CD14-positive monocyte (primary cell): Measurements from ENCODE around the gene RNF213. TPM values are rescaled to one million over a fixed set of nuclear protein-coding genes. Genes with fewer than 3 reads are reported as not detected.

Source experiments
- DNase-seq, 3 donors: peaks; one replicate each; pipeline ENCODE4 v3.0.0-alpha.2; 2011 to 2022
- H2AFZ ChIP-seq: 2 replicates; pipeline ENCODE4 v1.6.0; 2012; ENCODE audit warnings: mild to moderate bottlenecking, low read depth, low read length, inconsistent platforms; ENCODE audit not compliant: insufficient read depth, poor library complexity, severe bottlenecking
- H3K27ac ChIP-seq, 2 donors: 1 replicate in 1 of 2; 2 replicates in 1 of 2; pipeline ENCODE4 v1.5.1; 2012 to 2013; ENCODE audit warnings: low read length in 2 of 2, control low read depth in 1 of 2, inconsistent platforms in 1 of 2, low read depth in 1 of 2, mild to moderate bottlenecking in 1 of 2
- H3K27me3 ChIP-seq, 2 donors: one replicate each; pipeline versions ENCODE4 v1.6.0 to v1.6.1; 2011 to 2013; ENCODE audit warnings: low read length in 2 of 2; ENCODE audit not compliant: control insufficient read depth in 2 of 2, insufficient read depth in 2 of 2
- H3K36me3 ChIP-seq, 2 donors: replicated peaks in 1 of 2; 1 replicate in 1 of 2; 2 replicates in 1 of 2; pipeline versions ENCODE4 v1.5.1 to v1.6.1; 2012 to 2013; ENCODE audit warnings: low read length in 2 of 2, control low read depth in 1 of 2, inconsistent platforms in 1 of 2, mild to moderate bottlenecking in 1 of 2; ENCODE audit not compliant: insufficient read depth in 2 of 2, control insufficient read depth in 1 of 2
- H3K4me1 ChIP-seq, 2 donors: 1 replicate in 1 of 2; 2 replicates in 1 of 2; pipeline versions ENCODE4 v1.5.1 to v1.6.1; 2012 to 2013; ENCODE audit warnings: low read length in 2 of 2, control low read depth in 1 of 2, inconsistent platforms in 1 of 2, mild to moderate bottlenecking in 1 of 2, moderate library complexity in 1 of 2; ENCODE audit not compliant: insufficient read depth in 2 of 2, control insufficient read depth in 1 of 2
- H3K4me2 ChIP-seq: replicated peaks from 2 replicates; pipeline ENCODE3; 2012; ENCODE audit warnings: low read length, moderate library complexity, mild to moderate bottlenecking; ENCODE audit not compliant: poor library complexity, severe bottlenecking; ENCODE audit errors: extremely low read depth
- H3K4me3 ChIP-seq, 3 experiments: fragments of 200-600 bp in 1 of 3; sonication (generic) in 1 of 3; replicated peaks in 1 of 3; 1 replicate in 2 of 3; 2 replicates in 1 of 3; pipeline ENCODE4 v1.5.1; 2011 to 2013; ENCODE audit warnings: low read length in 3 of 3, mild to moderate bottlenecking in 3 of 3, control low read depth in 2 of 3, low read depth in 2 of 3, inconsistent platforms in 1 of 3, moderate library complexity in 1 of 3
- H3K79me2 ChIP-seq: 2 replicates; pipeline ENCODE4 v1.6.0; 2012; ENCODE audit warnings: mild to moderate bottlenecking, control low read depth, inconsistent platforms, low read length, moderate library complexity; ENCODE audit not compliant: insufficient read depth
- H3K9ac ChIP-seq: 2 replicates; pipeline ENCODE4 v1.6.0; 2017; ENCODE audit warnings: low read length, mild to moderate bottlenecking; ENCODE audit not compliant: insufficient read depth, poor library complexity, severe bottlenecking
- H3K9me3 ChIP-seq, 2 donors: replicated peaks in 1 of 2; 1 replicate in 1 of 2; 2 replicates in 1 of 2; pipeline versions ENCODE4 v1.5.1 to v1.6.1; 2012 to 2013; ENCODE audit warnings: low read length in 2 of 2, control low read depth in 1 of 2; ENCODE audit not compliant: control insufficient read depth in 1 of 2, insufficient read depth in 1 of 2
- H4K20me1 ChIP-seq: 2 replicates; pipeline ENCODE4 v1.6.0; 2012; ENCODE audit warnings: mild to moderate bottlenecking, low read length, control low read depth, moderate library complexity; ENCODE audit not compliant: insufficient read depth
- H3K27ac Mint-ChIP-seq, 7 donors: one replicate each; pipeline ENCODE4 v1.8.0; 2020; ENCODE audit warnings: mild to moderate bottlenecking in 7 of 7, mixed read lengths in 7 of 7, moderate library complexity in 6 of 7, inconsistent platforms in 2 of 7
- H3K27me3 Mint-ChIP-seq, 3 donors: one replicate each; pipeline ENCODE4 v1.8.0; 2021 to 2022; ENCODE audit warnings: low read depth in 3 of 3, mild to moderate bottlenecking in 3 of 3, mixed read lengths in 3 of 3, moderate library complexity in 3 of 3, inconsistent platforms in 1 of 3
- H3K36me3 Mint-ChIP-seq, 2 donors: one replicate each; pipeline ENCODE4 v1.8.0; 2020; ENCODE audit warnings: mixed read lengths in 2 of 2, inconsistent platforms in 1 of 2, mild to moderate bottlenecking in 1 of 2
- H3K4me1 Mint-ChIP-seq: one replicate; pipeline ENCODE4 v1.8.0; 2020; ENCODE audit warnings: mild to moderate bottlenecking, mixed read lengths
- H3K4me3 Mint-ChIP-seq, 2 donors: one replicate each; pipeline ENCODE4 v1.8.0; 2020; ENCODE audit warnings: mild to moderate bottlenecking in 2 of 2, mixed read lengths in 2 of 2, moderate library complexity in 1 of 2
- H3K9me3 Mint-ChIP-seq, 7 donors: one replicate each; pipeline ENCODE4 v1.8.0; 2020 to 2022; ENCODE audit warnings: mixed read lengths in 7 of 7, mild to moderate bottlenecking in 6 of 7, moderate library complexity in 6 of 7, inconsistent platforms in 2 of 7
- CTCF ChIP-seq: fragments of 200-600 bp; IDR thresholded peaks from one replicate; pipeline ENCODE4 v1.8.0; 2022; ENCODE audit warnings: antibody characterized with exemption, mild to moderate bottlenecking
- WGBS: methylation state at CpG from one replicate; pipeline ENCODE4 v1.1.5; 2013; ENCODE audit warnings: missing lambda C conversion rate; ENCODE audit not compliant: insufficient coverage; 5-methylcytosine and 5-hydroxymethylcytosine counted together
- intact Hi-C, 2 donors: fragments of 100-400 bp; cut with micrococcal nuclease; formaldehyde crosslinking; loops; one replicate each; pipeline versions ENCODE4 v1.15.0 to v1.15.1; 2023
- polyA plus RNA-seq, 3 donors: library from polyadenylated mRNA; depleted of rRNA in 1 of 3; unstranded in 2 of 3; stranded (reverse) in 1 of 3; fragments of 300-500 nt in 2 of 3; fragments of >200 nt in 1 of 3; fragmentation: Illumina TruSeq in 2 of 3; gene quantifications; 1 replicate in 2 of 3; 2 replicates in 1 of 3; pipeline ENCODE4 v1.2.3, GENCODE V29; 2012 to 2021

RNF213 gene
- polyA plus RNA-seq, 3 donors, result 10.3 to 196 (median 18.1) TPM

GRCh38 chr17:80388175-80388574 lies 127.5 kb downstream of the RNF213 start:
- WGBS, result 92% methylated on average over 12 of the region's 15 CpGs
- Histone ChIP-seq H4K20me1 (peaks cover 82% of the 10 kb centered on the region), H3K4me3 (no peak overlapping the region), H3K9ac (no peak overlapping the region), H3K9me3 (no peaks in the 10 kb centered on the region), H2AFZ (no peak overlapping the region), H3K27ac (no peak overlapping the region), H3K36me3 (peaks cover 98 to 100% of the 10 kb centered on the region in 2 donors), H3K27me3 (no peaks in the 10 kb centered on the region), H3K4me1 (no peaks in the 10 kb centered on the region), H3K79me2 (no peaks in the 10 kb centered on the region), H3K4me2 (no peak overlapping the region)
- DNase-seq, result no peak
- Mint-ChIP-seq H3K9me3 (peaks cover 0 to 2% (median 0%) of the 10 kb centered on the region in 7 donors), H3K4me3 (no peak overlapping the region), H3K36me3 (peaks cover 94 to 100% of the 10 kb centered on the region in 2 donors), H3K27me3 (peaks cover 0 to 2% (median 2%) of the 10 kb centered on the region in 3 donors), H3K27ac (no peak overlapping the region), H3K4me1 (no peaks in the 10 kb centered on the region)
- no peak for TF ChIP-seq CTCF
- intact Hi-C loops, result no loop called here

GRCh38 chr17:80388601-80389000 lies 127.9 kb downstream of the RNF213 start:
- Histone ChIP-seq H3K4me3 (no peak overlapping the region), H3K36me3 (peaks cover 98 to 100% of the 10 kb centered on the region in 2 donors), H3K9me3 (no peaks in the 10 kb centered on the region), H3K4me1 (no peaks in the 10 kb centered on the region), H3K79me2 (no peaks in the 10 kb centered on the region), H4K20me1 (peaks cover 82% of the 10 kb centered on the region), H3K4me2 (no peak overlapping the region), H2AFZ (no peak overlapping the region), H3K27me3 (no peaks in the 10 kb centered on the region), H3K9ac (no peak overlapping the region), H3K27ac (no peak overlapping the region)
- H3K4me1 Mint-ChIP-seq, result no peaks in the 10 kb centered on the region
- no peak for TF ChIP-seq CTCF
- intact Hi-C loops, result no loop called here
- H3K27ac Mint-ChIP-seq, result no peak overlapping the region
- no peak for DNase-seq
- H3K9me3 Mint-ChIP-seq, result peaks cover 0 to 2% (median 0%) of the 10 kb centered on the region in 7 donors
- H3K4me3 Mint-ChIP-seq, result no peak overlapping the region
- 100% methylated on average over 3 of the region's 10 CpGs for WGBS
- peaks cover 94 to 100% of the 10 kb centered on the region in 2 donors for H3K36me3 Mint-ChIP-seq
- peaks cover 0 to 2% (median 2%) of the 10 kb centered on the region in 3 donors for H3K27me3 Mint-ChIP-seq
